DMS53 treated with DMSO at 0.1 percent for 48 hours (cell line): ENCODE data around the gene ARAP3.

Experiments
- DNase-seq: peaks from one replicate; lab custom pipeline; 2025; ENCODE audit not compliant: unreplicated experiment; lab: John Stamatoyannopoulos, UW

ARAP3 gene

GRCh38 chr5:141641634-141642267 is 40.3 kb downstream of the ARAP3 start:
- DNase-seq = no peak

- DNase-seq = no peak
Measured at GRCh38 chr5:141640698-141641097, 41.3 kb downstream of the ARAP3 start.

GRCh38 chr5:141640051-141640415 is 42.0 kb downstream of the ARAP3 start:
- no peak for DNase-seq

GRCh38 chr5:141639357-141640050 is 42.5 kb downstream of the ARAP3 start:
- DNase-seq = no peak

GRCh38 chr5:141638771-141639170 is 43.3 kb downstream of the ARAP3 start:
- no peak for DNase-seq

- peak; percentile 32 for DNase-seq
Measured at GRCh38 chr5:141637767-141638419, 44.1 kb downstream of the ARAP3 start.

- DNase-seq = peak; percentile 31
Measured at GRCh38 chr5:141637123-141637766, 44.8 kb downstream of the ARAP3 start.

- peak; percentile 78 for DNase-seq
Measured at GRCh38 chr5:141636413-141637122, 45.5 kb downstream of the ARAP3 start, which contains the start of the genes HDAC3 and RELL2. TSS of gene HDAC3 (minus strand) at chr5:141636849. CDS start at chr5:141636790, 59 bp downstream. TSS of gene RELL2 (plus strand) at chr5:141636997. CDS start at chr5:141638226, 1,229 bp downstream.

GRCh38 chr5:141636106-141636412 is 46.0 kb downstream of the ARAP3 start:
- no peak for DNase-seq

- no peak for DNase-seq
Measured at GRCh38 chr5:141635646-141636045, 46.4 kb downstream of the ARAP3 start.

GRCh38 chr5:141634720-141635119 is 47.3 kb downstream of the ARAP3 start:
- no peak for DNase-seq

GRCh38 chr5:141633871-141634561 is 48.0 kb downstream of the ARAP3 start:
- no peak for DNase-seq

GRCh38 chr5:141632650-141633049 is 49.4 kb downstream of the ARAP3 start:
- no peak for DNase-seq

GRCh38 chr5:141630570-141631140 is 51.4 kb downstream of the ARAP3 start:
- DNase-seq = no peak

- no peak for DNase-seq
Measured at GRCh38 chr5:141628175-141628788, 53.7 kb downstream of the ARAP3 start.

- DNase-seq = no peak
Measured at GRCh38 chr5:141623611-141624010, 58.4 kb downstream of the ARAP3 start.

GRCh38 chr5:141623186-141623585 is 58.8 kb downstream of the ARAP3 start:
- no peak for DNase-seq

GRCh38 chr5:141618804-141619554 is 63.1 kb downstream of the ARAP3 start, which contains the start of gene DIAPH1:
TSS of gene DIAPH1 (minus strand) at chr5:141619000. CDS start at chr5:141618914, 86 bp downstream.
- peak; percentile 94 for DNase-seq
